Measurements from ENCODE around the gene LPIN2.

DNA sequence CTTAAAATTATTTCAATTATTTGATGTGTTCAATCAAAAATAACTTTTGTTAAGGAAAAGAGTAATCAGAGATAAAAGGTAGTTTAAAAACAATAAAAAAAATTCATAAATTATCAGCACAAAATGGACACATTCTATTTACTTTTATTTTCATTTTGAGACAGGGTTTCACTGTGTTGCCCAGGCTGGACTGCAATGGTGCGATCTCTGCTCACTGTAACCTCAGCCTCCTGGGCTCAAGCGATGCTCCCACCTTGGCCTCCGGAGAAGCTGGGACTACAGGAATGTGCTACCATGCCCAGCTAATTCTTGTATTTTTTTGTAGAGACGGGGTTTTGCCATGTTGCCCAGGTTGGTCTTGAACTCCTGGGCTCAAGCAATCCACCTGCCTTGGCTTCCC, 47.1 kb downstream of the LPIN2 start:
- TF ChIP-seq, protein P1, sequence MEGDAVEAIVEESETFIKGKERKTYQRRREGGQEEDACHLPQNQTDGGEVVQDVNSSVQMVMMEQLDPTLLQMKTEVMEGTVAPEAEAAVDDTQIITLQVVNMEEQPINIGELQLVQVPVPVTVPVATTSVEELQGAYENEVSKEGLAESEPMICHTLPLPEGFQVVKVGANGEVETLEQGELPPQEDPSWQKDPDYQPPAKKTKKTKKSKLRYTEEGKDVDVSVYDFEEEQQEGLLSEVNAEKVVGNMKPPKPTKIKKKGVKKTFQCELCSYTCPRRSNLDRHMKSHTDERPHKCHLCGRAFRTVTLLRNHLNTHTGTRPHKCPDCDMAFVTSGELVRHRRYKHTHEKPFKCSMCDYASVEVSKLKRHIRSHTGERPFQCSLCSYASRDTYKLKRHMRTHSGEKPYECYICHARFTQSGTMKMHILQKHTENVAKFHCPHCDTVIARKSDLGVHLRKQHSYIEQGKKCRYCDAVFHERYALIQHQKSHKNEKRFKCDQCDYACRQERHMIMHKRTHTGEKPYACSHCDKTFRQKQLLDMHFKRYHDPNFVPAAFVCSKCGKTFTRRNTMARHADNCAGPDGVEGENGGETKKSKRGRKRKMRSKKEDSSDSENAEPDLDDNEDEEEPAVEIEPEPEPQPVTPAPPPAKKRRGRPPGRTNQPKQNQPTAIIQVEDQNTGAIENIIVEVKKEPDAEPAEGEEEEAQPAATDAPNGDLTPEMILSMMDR (conservative IDR thresholded peaks at IDR 0.05; ENCODE audit: low read depth, low read length), result no peak
- TF ChIP-seq POLR2A (IDR thresholded peaks at IDR 0.05; ENCODE audit: low read depth, low read length), result no peak
- TF ChIP-seq RAD21 (IDR thresholded peaks at IDR 0.05; ENCODE audit: low read length), result no peak
- TF ChIP-seq CHD1 (IDR thresholded peaks at IDR 0.05; ENCODE audit: low read depth, low read length), result no peak
- TF ChIP-seq MXI1 (IDR thresholded peaks at IDR 0.05; ENCODE audit: borderline replicate concordance, low read depth, low read length), result no peak
- no peak for TF ChIP-seq RFX5 (IDR thresholded peaks at IDR 0.05; ENCODE audit: low read depth, low read length)
- TF ChIP-seq, protein P2, sequence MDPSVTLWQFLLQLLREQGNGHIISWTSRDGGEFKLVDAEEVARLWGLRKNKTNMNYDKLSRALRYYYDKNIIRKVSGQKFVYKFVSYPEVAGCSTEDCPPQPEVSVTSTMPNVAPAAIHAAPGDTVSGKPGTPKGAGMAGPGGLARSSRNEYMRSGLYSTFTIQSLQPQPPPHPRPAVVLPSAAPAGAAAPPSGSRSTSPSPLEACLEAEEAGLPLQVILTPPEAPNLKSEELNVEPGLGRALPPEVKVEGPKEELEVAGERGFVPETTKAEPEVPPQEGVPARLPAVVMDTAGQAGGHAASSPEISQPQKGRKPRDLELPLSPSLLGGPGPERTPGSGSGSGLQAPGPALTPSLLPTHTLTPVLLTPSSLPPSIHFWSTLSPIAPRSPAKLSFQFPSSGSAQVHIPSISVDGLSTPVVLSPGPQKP (IDR thresholded peaks at IDR 0.05; ENCODE audit: borderline replicate concordance, low read depth, low read length), result no peak

Data from IMR-90 (cell line).